ENCODE data around the gene RASD2. TPM values are rescaled to one million over a fixed set of nuclear protein-coding genes. Genes with fewer than 3 reads are reported as not detected.

The RASD2 gene
- total and polyA plus RNA-seq, 2 donors from 2014 or later: 1.1 to 3.4 TPM

DNA sequence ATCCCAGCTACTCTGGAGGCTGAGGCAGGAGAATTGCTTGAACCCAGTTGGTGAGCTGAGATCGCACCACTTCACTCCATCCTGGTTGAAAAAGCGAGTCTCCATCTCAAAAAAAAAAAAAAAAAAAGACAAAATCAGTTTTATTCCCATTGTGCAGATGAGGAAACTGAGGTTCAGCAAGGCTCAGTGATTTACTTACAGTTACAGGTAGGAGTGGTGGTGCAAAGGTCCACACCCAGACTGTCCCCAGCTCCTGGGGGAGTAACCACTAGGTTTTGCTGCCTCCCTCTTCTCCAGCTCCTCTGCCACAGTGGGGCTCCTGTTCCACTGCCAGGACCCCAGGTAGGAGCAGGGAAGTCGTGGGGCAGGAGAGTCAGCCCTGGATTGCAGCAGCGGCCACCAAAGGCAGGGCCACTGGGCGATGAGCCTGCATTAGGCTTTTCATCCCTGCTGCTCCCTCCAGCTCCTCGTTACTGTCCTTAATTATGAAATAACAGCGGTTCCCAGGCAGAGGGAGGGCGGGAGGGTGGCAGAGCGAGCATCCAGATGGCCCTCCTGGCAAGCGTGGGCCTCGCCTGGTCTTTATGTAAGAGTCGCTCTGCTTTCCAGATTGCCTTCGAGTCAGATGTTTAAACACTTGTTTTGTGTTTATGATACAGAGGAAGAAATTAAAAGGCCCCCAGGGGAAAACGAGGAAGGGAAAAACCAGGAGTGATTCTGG lies 15.5 kb upstream of the RASD2 start:
- Histone ChIP-seq H3K4me3 (ENCODE audit: low read length in 3 of 3) (no peak overlapping the region), H3K4me1 (ENCODE audit: control insufficient read depth in 2 of 3, insufficient read depth in 2 of 3, low read depth in 1 of 3, low read length in 3 of 3) (no peaks in the 10 kb centered on the region), H3K27ac (ENCODE audit: low read depth in 2 of 2, low read length in 2 of 2) (no peak overlapping the region), H3K9me3 (ENCODE audit: control insufficient read depth in 2 of 3, insufficient read depth in 1 of 3, low read length in 3 of 3) (peaks cover 0 to 5% (median 0%) of the 10 kb centered on the region in 3 donors), H3K9ac (ENCODE audit: low read length in 3 of 3) (no peak overlapping the region), H3K27me3 (ENCODE audit: control insufficient read depth, insufficient read depth, low read length) (no peaks in the 10 kb centered on the region), H3K36me3 (ENCODE audit: control insufficient read depth in 2 of 3, insufficient read depth in 3 of 3, low read length in 3 of 3) (no peaks in the 10 kb centered on the region)
- FAIRE-seq: no peak
- DNase-seq: no peak
- intact Hi-C loops (cut with DNase I): no loop called here
- no peak for TF ChIP-seq CTCF (IDR thresholded peaks at IDR 0.05; ENCODE audit: borderline replicate concordance, extremely low read depth, insufficient read depth)

DNA sequence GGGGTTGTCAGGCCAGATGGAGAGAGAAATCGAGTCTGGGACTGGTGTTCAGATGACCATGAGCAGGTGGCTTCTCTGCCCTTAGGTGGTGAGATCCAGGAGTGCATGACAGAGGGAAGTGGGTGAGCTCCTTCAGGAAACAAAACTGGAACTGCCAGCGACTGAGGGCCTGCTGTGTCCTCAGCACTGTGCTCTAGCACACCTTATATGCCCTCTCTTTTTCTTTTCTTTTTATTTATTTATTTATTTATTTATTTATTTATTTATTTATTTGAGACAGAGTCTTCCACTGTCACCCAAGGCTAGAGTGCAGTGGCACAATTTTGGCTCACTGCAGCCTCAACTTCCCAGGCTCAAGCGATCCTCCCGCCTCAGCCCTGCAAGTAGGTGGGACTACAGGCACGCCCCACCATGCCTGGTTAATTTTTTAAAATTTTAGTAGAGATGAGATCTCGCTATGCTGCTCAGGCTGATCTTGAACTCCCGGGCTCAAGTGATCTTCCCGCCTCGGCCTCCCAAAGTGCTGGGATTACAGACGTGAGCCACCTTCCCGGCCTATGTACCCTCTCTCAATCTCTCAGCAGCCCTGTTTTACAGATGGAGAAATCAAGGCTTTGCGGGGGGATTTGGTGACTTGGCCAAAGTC lies 14.8 kb upstream of the RASD2 start:
- no peaks in the 10 kb centered on the region for H3K27me3 ChIP-seq (ENCODE audit: control insufficient read depth, insufficient read depth, low read length)
- no peak overlapping the region for H3K4me3 ChIP-seq (ENCODE audit: low read length in 3 of 3)
- H3K9me3 ChIP-seq (ENCODE audit: control insufficient read depth in 2 of 3, insufficient read depth in 1 of 3, low read length in 3 of 3): peaks cover 0 to 5% (median 0%) of the 10 kb centered on the region in 3 donors
- no peak for DNase-seq
- intact Hi-C loops (cut with DNase I): no loop called here
- no peak overlapping the region for H3K27ac ChIP-seq (ENCODE audit: low read depth in 2 of 2, low read length in 2 of 2)
- TF ChIP-seq CTCF (IDR thresholded peaks at IDR 0.05; ENCODE audit: borderline replicate concordance, extremely low read depth, insufficient read depth): no peak
- H3K4me1 ChIP-seq (ENCODE audit: control insufficient read depth in 2 of 3, insufficient read depth in 2 of 3, low read depth in 1 of 3, low read length in 3 of 3): no peaks in the 10 kb centered on the region
- H3K36me3 ChIP-seq (ENCODE audit: control insufficient read depth in 2 of 3, insufficient read depth in 3 of 3, low read length in 3 of 3): no peaks in the 10 kb centered on the region
- no peak for FAIRE-seq
- H3K9ac ChIP-seq (ENCODE audit: low read length in 3 of 3): no peak overlapping the region

DNA sequence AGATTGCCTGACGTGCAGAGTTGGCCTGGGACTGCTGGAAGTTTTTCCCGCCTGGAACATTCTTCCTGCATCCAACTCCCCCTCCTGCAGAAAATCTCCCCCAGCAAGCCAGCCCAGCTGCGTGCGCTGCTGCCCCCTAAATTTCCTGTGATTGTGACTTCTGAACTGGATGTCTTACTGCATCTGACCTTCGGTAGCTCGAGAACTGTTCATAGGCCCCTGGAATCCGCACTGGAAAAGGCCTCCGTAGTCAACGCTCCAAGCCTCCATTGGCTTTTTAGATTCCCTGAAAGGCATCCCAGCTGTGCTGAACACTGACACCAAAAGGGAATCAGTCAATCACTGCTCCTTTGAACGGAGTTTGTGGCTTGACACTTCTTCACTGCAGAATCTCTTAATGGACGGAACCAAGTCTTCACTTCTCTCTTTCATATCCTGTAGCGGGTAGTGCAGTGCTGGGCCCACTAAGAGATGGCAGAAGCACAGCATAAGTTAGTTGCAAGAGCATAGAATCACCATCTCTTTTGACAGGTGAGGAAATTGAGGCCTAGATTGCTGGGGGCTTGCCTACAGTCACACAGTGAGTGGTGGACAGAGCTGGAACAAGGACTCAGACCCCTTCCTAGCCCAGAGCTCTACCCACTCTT lies 14.2 kb upstream of the RASD2 start:
- peaks cover 0 to 5% (median 0%) of the 10 kb centered on the region in 3 donors for H3K9me3 ChIP-seq (ENCODE audit: control insufficient read depth in 2 of 3, insufficient read depth in 1 of 3, low read length in 3 of 3)
- H3K4me3 ChIP-seq (ENCODE audit: low read length in 3 of 3): no peak overlapping the region
- H3K4me1 ChIP-seq (ENCODE audit: control insufficient read depth in 2 of 3, insufficient read depth in 2 of 3, low read depth in 1 of 3, low read length in 3 of 3): no peaks in the 10 kb centered on the region
- no peak overlapping the region for H3K27ac ChIP-seq (ENCODE audit: low read depth in 2 of 2, low read length in 2 of 2)
- no peak for DNase-seq
- intact Hi-C loops (cut with DNase I): no loop called here
- H3K27me3 ChIP-seq (ENCODE audit: control insufficient read depth, insufficient read depth, low read length): no peaks in the 10 kb centered on the region
- FAIRE-seq: no peak
- no peak overlapping the region for H3K9ac ChIP-seq (ENCODE audit: low read length in 3 of 3)
- no peak for TF ChIP-seq CTCF (IDR thresholded peaks at IDR 0.05; ENCODE audit: borderline replicate concordance, extremely low read depth, insufficient read depth)
- no peaks in the 10 kb centered on the region for H3K36me3 ChIP-seq (ENCODE audit: control insufficient read depth in 2 of 3, insufficient read depth in 3 of 3, low read length in 3 of 3)

Measured in kidney (tissue), 14 donors.